Activated CD8-positive, alpha-beta memory T cell treated with anti-CD3 and anti-CD28 coated beads, Interleukin-2, amount 50 U/mL, for 48 hours (primary cell): Measurements from ENCODE around the gene COQ9.
A peak's percentile ranks its signal among the peaks of the same experiment; 100 is the strongest.

Experiments
- DNase-seq: peaks from one replicate; pipeline ENCODE4 v3.0.0-alpha.2; 2020

Gene COQ9

GRCh38 chr16:57473906-57474305 lies 26.6 kb downstream of the COQ9 start:
- DNase-seq, result no peak

DNA sequence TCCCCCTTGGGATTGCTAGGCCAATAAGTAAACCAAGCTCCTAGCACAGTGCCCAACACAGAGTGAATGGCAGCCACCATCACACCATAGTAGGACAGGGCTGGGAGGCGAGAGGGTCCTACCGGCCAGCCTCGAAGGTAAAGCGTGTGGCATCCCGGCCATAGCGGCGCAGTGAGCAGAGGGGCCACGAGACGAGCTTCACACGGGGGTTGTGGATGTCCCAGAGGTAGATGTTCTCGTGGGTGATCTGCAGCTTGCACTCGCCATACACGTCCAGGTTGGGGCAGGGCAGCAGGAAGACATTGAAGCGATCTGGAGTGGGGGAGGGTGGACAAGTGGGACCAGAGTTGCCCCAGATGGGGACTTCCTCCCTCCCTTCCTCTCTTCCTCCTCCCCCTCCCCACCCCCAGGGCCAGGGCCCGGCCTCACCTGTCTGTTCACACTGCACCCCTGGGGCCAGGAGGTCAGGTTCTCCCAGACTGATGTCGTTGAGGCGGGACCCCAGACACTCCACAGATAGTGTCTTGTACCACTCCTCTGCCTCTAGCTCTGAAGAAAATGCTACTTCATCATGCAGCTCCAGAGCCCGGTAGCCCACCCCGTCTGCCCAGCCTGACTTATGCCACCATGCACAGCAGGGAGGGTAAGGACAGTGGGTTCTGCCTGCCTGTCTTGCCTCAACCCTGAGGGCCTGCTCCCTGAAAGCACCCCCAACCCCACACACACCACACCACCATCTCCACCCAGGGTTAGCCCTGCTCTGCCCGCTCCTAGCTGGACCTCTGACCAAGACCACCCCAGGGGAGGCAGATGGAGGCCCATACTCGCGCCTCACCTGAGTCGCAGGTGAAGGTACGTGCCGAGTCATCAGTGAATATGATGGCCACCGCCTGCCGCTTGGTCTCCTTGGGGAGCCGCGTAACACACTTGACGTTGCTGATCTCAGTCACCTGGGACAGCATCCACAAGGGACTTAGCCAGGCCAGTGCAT lies 27.7 kb downstream of the COQ9 start:
- peak; percentile 55 for DNase-seq

- DNase-seq, result peak; percentile 90
Measured at GRCh38 chr16:57475711-57476339, 28.5 kb downstream of the COQ9 start.

- peak; percentile 50 for DNase-seq
Measured at GRCh38 chr16:57476546-57477410, 29.5 kb downstream of the COQ9 start.

DNA sequence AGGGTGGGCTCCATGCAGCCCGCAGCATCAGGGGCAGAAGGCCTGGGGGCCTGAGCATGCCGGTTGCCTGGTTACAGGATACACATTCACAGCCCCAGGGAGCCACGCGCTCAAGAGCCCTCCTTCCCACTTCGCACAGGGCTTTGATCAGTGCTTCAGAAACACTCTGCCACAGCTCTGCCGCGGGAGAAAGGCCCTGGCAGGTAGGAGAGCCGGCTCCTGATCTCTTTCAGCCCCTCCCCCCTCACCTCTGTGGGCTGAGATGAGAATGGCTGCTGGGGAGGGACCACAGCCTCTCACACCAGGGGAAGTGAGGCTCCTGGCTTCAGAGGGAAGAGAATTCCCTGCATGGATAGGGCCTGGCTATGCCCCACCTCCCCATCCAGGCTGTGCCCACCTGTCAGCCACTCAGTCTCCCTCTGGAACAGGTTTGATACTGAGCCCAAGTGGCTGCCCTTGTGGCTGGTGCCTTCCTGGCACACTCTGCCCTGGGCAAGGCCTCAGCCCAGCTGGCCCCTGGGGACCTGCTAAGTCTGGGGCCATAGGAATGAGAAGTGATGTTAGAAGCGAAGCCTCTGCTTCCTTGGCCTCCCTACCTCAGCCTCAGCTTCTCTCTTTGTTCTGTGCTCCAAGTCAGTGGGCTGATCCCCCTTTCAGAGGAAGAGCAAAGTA lies 30.4 kb downstream of the COQ9 start:
- DNase-seq, result no peak

DNA sequence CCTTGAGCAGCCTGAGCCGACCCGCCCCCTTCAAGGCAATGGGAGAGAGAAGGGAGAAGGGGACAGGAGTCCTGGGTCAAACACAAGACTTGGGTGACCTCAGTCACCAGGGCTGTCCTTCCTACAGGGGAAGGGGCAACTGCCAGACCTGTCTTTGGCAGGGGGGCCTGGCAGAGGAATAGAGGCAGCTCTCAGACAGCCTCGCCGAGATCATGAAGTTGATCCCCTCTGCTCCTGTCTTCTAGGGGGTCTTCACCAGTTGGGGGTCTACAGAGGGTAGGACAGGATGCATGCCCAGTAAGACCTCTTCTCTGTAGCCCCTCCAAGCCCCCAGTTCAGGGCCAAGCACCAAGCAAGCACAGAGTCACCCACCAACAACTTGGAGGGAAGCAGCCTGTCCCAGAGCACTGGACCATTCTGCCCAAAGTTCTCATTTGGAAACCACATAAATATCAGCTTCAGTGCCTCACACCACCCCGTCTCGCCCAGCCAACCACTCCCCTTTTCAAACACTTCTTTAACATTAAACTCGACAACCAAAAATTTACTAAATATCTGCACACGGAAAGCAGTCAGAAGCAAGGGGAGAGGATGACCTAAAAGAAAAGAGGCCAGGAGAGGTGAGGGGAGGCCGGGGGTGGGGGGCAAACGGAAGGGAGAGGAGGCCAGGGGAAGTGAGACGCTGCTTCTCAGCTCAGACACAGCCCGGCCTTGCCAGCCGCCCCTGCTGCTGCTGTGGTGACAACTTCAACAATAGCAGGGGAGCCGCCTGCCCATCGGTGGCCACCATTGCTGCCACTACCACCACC lies 31.3 kb downstream of the COQ9 start:
- no peak for DNase-seq

DNA sequence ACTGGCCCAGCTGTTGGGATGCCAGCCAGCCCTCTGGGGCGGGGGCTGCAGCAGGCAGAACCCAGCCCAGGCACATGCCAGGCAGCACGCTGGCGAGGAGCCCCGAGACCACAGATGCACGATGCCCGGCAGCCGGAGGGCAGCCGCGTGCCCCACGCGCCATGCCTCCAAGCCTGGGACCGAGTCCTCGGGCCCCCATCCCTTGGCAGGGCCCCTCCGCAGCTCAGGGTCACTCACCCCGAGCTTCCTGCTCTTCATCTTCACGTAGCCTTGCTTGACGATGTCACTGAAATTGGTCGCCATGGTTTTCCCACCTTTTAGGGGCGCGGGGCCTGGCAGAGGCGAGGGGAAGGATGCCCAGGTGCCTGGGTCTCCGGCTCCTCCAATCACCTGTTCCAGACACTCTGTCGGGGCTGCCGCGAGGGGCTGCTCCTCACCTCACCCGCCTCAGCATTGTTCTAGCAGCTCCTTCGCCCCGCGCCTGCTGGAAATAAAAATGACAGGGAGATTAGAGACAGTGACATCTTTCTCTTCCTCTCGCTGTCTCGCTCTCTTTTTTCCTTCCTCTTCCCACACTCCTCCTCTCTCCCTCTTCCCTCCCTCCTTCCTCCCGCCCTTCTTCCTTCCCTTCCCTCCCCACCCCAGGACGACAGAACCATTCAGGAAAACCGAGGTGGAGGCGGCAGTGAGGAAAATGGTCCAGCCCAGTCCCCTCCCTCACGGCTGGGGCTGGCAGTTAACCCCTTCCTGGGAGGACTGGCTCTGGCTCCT lies 32.1 kb downstream of the COQ9 start:
- no peak for DNase-seq

DNA sequence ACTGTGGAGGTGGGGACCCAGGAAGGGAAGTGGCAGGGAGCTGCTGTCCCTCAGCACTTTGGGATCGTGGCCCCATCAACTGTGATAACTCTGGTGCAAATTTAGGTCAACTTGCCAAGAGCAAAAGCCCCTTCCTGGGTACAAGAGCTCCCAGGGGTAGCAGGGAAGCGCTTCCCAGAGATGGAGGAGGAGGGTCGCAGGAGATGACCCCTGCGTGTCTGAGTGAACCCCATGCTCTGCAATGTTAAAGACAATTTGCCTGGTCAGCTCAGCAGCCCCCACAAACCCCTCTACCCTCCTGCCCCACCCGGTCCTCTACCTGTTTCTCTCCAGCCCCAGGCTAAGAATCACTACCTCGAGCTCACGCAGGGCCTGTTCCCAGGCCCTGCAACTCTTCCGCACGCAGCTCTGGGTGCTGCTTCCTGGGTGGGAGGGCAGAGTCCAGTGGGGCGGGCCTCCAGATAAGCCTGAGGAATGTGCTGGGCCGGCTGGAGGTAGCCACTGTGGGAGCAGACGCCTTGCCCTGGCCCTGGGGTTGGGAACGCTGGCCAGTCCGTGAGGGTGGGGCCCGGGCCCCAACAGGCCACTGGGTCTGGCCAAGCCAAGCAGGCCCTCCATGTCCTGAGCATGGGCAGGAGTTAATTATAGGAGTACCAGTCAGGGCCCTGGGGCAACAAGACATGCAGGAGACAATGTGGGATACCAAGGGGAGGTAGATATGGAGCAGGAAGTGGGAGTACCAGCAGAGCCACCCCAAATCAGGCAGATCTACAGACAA lies 32.9 kb downstream of the COQ9 start:
- no peak for DNase-seq

DNA sequence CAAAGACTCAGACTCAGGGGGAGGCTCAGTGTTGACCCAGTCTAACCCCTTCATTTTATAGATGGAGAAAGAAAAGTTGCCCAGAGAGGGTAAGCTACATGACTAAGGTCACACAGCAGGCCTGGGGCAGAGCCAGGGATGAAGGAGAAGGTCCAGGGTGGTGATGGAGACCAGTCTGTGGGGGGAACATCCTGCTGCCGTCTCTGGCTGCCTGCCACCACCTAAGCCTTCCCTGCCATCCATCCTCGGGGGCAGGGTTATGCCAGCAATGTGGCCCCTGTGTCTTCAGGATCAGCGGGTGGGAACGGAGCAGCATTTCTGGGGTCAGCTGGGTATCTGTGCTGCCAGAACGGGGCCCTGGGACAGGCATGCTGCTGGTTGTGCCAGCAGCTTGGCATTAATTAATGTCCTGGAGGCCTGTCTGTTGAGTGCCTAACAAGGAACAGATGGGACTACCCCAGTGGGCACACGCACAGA lies 33.5 kb downstream of the COQ9 start:
- no peak for DNase-seq

DNA sequence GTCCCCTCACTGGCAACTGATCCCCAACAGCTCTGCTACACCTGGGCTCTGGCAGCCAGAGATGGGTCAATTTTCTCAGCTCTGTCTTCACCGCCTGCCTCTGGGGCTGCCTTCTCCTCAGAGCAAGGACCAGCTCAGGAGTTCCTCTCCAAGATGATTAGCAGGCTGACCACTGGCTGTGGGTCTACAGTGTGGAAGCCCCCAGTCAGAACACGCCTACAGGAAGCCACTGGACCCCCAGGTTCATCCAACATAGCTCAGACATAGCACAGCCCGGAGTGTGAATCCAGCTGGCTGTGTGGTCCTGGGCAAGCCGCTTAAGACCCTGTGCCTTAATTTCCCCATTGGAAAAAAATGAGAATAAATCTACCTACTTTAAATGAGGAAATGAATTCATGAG lies 34.1 kb downstream of the COQ9 start:
- DNase-seq, result no peak

GRCh38 chr16:57482845-57483545 lies 35.7 kb downstream of the COQ9 start:
- no peak for DNase-seq

DNA sequence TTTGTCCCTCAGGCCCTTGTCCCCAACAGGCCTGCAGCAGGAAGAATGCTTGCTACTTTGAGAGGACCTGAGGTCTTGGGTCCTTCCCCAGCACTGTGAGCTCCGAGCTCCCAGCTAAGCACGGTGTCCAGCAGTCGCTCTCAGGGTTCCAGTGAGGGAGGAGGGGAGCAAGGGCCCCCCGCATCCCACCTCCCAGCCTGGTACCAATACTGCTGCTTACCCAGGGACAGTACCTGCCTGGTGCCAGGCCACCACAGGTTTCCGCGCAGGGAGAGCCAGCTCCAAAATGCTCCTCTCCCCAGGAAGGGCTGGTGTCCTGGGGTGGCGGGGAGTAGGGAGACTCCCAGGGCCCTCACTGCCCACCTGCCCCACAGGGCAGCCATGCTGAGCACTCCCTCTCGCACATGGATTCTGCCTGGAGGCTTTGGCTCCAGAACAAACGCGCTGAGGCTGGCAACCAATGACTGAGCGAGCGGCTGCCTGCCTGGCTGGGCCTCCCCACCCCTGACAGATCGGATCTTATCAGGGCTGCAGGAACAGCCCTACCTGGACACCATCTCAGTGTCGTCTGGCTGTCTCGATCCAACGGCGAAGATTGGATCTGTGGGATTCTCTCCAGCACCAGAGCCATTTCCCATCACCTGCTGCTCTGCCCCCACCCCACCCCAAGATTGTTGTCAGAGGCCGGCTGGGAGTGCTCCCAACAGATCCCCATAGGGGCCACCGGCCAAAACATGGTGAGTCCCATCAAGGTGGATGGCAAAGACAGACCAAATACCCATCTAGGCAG lies 36.6 kb downstream of the COQ9 start:
- no peak for DNase-seq

DNA sequence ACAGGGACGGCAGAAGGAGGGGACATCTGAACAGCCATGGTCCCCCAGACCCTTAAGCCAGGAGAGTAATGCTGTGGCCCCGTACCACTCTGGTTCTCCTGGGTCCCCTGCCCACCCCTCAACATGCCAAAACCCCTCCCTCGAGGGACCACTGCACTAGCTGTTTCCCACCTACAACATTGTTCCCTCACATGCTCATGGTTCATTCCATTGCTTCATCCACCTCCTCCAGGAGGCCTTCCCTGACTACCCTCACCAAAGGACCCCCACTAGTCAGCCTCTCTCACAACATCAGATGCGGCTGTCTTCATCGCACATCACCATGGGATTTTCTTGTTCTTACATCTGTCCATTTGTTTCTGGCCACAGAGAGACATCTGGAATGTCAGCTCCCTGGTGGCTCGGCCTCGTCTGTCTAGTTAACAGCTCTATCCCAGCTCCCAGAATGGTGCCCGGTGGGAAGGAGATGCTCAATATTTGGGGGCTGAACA lies 37.3 kb downstream of the COQ9 start:
- no peak for DNase-seq

DNA sequence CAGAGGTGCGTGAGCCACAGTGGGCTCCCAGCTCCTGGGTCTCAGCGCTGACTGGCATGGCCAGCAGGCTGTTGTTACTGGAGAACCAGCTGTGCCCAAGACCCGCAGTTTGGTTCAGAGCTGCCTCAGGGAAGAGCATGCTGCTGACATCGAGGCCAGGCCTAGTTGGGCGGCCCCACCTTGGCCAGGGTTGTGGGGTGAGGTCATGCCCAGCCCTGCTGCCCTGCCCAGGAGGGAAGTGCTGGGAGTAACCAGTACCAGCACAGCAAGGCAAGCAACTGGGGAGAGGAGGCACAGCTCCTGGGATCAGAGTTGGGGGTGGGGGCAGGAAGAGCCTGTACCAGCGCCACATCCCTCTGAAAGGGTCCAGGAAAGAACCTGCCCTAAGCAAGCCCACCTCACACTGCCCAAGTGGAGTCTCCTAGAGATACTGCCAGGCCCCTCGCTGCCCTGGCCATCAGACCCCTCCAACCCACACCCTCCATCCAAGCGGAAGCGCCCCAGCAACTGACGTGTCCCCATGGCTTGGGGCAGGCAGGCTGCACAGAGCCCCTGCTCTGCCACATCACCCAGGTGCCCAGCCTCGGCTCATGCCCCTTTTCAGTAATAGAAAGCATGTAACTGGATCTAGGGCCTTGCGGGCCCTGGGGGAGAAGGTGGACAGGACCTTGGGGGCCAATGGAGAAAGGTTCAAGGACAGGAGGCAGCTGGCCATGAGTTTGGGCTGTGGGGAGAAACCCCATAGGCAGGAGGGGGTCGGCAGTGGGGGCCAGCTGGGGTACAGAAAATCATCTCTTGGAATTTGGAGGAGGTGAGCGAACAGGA lies 38.0 kb downstream of the COQ9 start:
- DNase-seq, result no peak

GRCh38 chr16:57485916-57486857 lies 38.9 kb downstream of the COQ9 start, which contains the start of gene DOK4:
TSS of gene DOK4 (minus strand) at chr16:57486493. CDS start at chr16:57479507, 6,986 bp downstream.
- DNase-seq, result peak; percentile 92
